Activated T-cell treated with anti-CD3 and anti-CD28 coated beads, Interleukin-2, amount 50 U/mL, for 4 hours (primary cell): Measurements from ENCODE around the gene MRPS2. TPM values are rescaled to one million over a fixed set of nuclear protein-coding genes. Genes with fewer than 3 reads are reported as not detected.
A peak's percentile ranks its signal among the peaks of the same experiment; 100 is the strongest.

Source experiments
- ATAC-seq, 2 donors: fragments of 200-7000 bp; cut with Tn5 transposase; one replicate each; pipeline ENCODE4 v1.10.0; 2021
- DNase-seq: peaks from one replicate; pipeline ENCODE4 v3.0.0-alpha.2; 2020
- H3K27me3 Mint-ChIP-seq: one replicate; pipeline ENCODE4 v1.8.0; 2021; ENCODE audit warnings: low read depth, mixed read lengths
- H3K36me3 Mint-ChIP-seq: one replicate; pipeline ENCODE4 v1.8.0; 2022; ENCODE audit warnings: mixed read lengths; ENCODE audit not compliant: insufficient read depth
- H3K4me1 Mint-ChIP-seq: one replicate; pipeline ENCODE4 v1.8.0; 2021; ENCODE audit warnings: low read depth, mixed read lengths
- H3K4me3 Mint-ChIP-seq: one replicate; pipeline ENCODE4 v1.8.0; 2021; ENCODE audit warnings: mild to moderate bottlenecking, moderate library complexity, mixed read lengths
- H3K9me3 Mint-ChIP-seq: one replicate; pipeline ENCODE4 v1.8.0; 2021; ENCODE audit warnings: mixed read lengths
- total RNA-seq, 3 donors: library from RNA; stranded (reverse); gene quantifications; one replicate each; pipeline ENCODE4 v1.2.1, GENCODE V29; 2021

The MRPS2 gene
- total RNA-seq, 3 donors from 2014 or later, result 85.3 to 110 (median 85.7) TPM

DNA sequence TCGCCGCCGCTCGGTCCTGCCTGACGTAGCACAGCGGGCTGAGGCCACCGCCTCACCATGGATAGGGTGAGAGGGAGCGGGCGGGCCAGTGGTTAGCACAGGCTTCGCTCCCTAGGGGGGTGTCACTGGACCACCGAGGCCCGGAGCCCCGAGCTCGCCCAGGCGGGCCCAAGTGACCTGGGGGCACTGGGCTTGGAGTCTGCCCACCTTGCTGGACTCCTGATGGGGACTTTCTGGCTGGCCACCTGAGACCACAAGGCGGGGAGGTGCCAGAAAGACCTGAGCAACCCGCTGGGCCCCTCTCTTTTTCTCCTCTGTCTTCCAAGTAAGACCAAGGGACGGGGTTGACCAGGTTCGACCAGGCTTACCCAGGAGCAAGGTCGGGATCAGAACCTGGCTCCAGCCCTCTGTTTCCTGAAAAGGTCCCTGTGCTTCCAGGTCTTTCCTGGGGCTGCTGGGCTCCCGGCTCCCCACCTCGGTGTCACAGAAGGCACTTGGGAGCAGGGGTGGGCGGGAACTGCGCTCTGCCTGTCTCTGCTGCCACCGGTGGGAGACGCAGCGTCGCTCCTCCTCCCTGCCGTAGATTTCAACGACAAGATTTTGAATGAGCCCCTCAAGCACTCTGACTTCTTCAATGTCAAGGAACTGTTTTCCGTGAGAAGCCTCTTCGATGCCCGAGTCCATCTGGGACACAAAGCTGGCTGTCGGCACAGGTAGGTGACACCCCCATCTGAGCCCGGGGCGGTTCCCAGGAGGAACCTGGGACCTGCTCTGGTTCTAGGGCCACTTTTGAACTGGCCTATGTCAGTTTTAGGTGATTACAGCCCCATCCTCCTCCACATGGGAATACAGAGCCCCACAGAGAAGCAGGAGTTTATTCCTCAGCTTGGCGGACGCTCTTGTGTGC is 1.0 kb downstream of the MRPS2 start:
- H3K9me3 Mint-ChIP-seq, result no peaks in the 10 kb centered on the region

DNA sequence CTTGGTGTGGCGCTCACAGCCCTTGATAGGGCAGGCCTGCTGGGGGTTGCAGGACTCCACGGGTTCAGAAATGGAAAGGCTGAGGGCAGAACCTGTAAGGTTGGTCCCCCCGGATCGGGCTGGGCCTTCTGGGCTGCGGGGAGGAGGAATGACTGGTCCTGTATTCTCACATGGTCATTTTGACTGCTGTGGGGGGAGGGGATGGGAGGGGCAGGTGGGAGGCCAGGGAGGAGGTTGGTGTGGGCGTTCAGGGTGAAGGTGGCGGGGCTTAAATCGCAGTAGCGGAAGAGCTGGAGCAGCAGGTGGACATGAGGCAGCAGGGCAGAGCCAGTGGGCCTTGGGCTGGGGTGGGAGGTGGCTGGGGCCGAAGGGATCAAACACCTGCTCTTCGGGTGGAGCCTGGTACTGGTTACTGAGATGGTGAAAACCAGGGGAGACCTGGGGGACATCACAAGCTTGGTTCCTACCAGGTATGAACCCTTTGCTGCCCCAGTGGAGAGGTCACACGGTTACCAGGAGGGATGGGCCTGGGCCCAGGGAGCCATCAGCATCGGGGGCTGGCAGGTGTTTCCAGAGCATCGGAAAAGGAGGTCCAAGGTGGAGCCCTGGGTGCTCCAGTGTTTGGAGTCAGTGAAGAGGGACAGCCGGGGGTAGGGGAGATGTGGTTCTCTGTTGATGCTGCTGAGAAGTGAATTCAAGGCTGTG is 1.8 kb downstream of the MRPS2 start:
- DNase-seq (no peak), ATAC-seq (no peak)
- peak overlapping the region; percentile 91 for H3K4me3 Mint-ChIP-seq
- peaks cover 17% of the 10 kb centered on the region for H3K36me3 Mint-ChIP-seq
- H3K4me1 Mint-ChIP-seq, result peaks cover 17% of the 10 kb centered on the region
- peaks cover 4% of the 10 kb centered on the region for H3K27me3 Mint-ChIP-seq
- H3K9me3 Mint-ChIP-seq, result no peaks in the 10 kb centered on the region

More for the DNA sequence above, 1.0 kb downstream of the MRPS2 start:
- peaks cover 4% of the 10 kb centered on the region for H3K27me3 Mint-ChIP-seq
- H3K4me3 Mint-ChIP-seq, result peak overlapping the region; percentile 91
- H3K4me1 Mint-ChIP-seq, result peaks cover 17% of the 10 kb centered on the region
- ATAC-seq (no peak), DNase-seq (no peak)
- H3K36me3 Mint-ChIP-seq, result peaks cover 17% of the 10 kb centered on the region

DNA sequence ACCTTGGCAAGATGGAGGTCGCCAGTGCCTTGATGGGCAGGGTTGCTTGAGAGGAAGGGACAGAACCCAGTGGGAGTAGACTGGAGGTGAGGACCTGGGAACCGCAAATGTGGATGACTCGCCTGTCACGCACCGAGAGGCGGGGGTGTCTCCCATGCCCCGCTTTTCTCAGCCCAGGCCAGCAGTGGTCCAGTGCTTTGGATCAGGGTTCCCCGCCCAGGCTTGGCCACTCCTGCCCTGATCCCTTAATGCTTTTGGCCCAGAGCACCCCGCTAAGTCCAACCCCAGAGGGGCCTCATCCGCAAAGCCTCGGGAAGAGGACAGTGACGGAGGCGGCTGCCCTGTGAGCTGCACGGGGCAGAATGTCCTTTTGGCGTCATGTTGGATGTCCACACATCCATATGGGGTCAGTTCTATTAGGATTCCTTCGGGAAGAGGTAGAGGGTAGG is 2.4 kb downstream of the MRPS2 start:
- ATAC-seq, result no peak
- Mint-ChIP-seq H3K36me3 (peaks cover 17% of the 10 kb centered on the region), H3K9me3 (no peaks in the 10 kb centered on the region), H3K4me1 (peaks cover 17% of the 10 kb centered on the region), H3K27me3 (peaks cover 4% of the 10 kb centered on the region), H3K4me3 (peak overlapping the region; percentile 91)
- DNase-seq, result no peak

DNA sequence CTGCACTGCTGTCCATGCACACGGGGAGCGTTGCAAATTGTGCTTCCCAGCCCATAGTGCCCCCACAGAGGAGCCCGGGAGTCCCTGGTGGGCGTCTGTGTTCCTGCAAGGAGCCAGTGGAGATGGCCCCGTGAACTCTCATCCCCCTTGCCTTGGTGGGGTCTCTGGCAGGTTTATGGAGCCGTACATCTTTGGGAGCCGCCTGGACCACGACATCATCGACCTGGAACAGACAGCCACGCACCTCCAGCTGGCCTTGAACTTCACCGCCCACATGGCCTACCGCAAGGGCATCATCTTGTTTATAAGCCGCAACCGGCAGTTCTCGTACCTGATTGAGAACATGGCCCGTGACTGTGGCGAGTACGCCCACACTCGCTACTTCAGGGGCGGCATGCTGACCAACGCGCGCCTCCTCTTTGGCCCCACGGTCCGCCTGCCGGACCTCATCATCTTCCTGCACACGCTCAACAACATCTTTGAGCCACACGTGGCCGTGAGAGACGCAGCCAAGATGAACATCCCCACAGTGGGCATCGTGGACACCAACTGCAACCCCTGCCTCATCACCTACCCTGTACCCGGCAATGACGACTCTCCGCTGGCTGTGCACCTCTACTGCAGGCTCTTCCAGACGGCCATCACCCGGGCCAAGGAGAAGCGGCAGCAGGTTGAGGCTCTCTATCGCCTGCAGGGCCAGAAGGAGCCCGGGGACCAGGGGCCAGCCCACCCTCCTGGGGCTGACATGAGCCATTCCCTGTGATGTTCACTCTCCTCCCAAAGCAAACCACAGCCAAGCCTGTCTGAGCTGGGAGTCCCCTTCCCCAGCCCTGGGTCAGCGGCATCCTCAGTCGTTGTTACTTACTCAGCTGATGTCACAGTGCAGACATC is 3.1 kb downstream of the MRPS2 start:
- DNase-seq (no peak), ATAC-seq (no peak)
- peaks cover 17% of the 10 kb centered on the region for H3K4me1 Mint-ChIP-seq
- peaks cover under 1% of the 10 kb centered on the region for H3K9me3 Mint-ChIP-seq
- peaks cover 17% of the 10 kb centered on the region for H3K36me3 Mint-ChIP-seq
- no peaks in the 10 kb centered on the region for H3K27me3 Mint-ChIP-seq
- H3K4me3 Mint-ChIP-seq, result peak overlapping the region; percentile 53

DNA sequence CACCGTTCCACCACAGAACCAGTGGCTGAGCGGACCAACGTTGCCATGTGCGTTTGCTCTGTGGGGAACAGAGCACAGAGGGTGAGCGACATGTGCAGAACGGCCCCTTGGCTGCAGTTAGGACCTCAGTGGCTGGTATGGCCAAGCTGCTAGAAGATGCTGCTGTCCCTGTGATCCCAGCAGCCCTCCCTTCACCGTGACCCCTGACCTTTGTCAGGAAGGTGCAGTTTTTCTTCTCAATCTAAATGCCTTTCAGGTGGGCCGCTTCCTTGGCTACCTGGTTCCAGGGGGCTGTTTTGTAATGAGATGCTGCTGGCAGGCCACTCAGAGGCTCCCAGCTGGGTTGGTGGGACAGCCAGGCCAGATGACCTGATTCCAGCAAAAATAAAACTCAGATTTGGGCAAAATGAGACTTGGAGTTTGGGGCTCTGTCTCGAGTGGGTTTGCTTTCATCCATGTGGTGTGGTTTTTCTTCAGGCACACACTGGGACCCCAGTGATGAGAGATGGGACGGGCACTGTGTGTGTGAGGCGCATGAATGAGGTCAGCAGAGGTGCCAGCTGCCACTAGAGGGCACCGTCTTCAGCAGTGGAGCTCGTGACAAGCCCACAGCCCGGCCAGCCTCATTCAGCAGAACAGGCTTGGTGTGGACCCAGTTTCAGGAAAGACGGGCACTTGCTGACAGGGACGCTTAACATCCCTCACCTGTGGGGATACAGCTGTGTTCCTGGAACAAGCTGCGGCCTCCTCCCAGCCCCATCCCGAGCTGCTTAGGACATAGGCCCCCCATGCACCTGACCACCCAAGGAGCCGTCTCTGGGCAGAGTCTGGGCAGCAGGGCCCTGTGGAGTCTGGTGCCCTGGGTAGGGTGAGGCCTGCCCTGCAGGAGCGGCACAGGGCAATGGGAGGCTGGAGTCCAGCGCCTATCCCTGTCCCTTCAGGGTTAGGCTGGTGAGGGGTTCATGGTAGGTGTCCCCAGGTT is 4.1 kb downstream of the MRPS2 start:
- Mint-ChIP-seq H3K36me3 (peaks cover 17% of the 10 kb centered on the region), H3K9me3 (peaks cover 10% of the 10 kb centered on the region), H3K27me3 (no peaks in the 10 kb centered on the region), H3K4me3 (no peak overlapping the region), H3K4me1 (peaks cover 17% of the 10 kb centered on the region)
- peak; percentile 42 for DNase-seq
- ATAC-seq, result peak; percentile 20 to 29

GRCh38 chr9:135505406-135506187 is 5.1 kb downstream of the MRPS2 start:
- peaks cover 17% of the 10 kb centered on the region for H3K36me3 Mint-ChIP-seq
- no peak for ATAC-seq
- DNase-seq, result no peak
- no peaks in the 10 kb centered on the region for H3K27me3 Mint-ChIP-seq
- no peak overlapping the region for H3K4me3 Mint-ChIP-seq
- H3K9me3 Mint-ChIP-seq, result peaks cover 11% of the 10 kb centered on the region
- H3K4me1 Mint-ChIP-seq, result peaks cover 17% of the 10 kb centered on the region

DNA sequence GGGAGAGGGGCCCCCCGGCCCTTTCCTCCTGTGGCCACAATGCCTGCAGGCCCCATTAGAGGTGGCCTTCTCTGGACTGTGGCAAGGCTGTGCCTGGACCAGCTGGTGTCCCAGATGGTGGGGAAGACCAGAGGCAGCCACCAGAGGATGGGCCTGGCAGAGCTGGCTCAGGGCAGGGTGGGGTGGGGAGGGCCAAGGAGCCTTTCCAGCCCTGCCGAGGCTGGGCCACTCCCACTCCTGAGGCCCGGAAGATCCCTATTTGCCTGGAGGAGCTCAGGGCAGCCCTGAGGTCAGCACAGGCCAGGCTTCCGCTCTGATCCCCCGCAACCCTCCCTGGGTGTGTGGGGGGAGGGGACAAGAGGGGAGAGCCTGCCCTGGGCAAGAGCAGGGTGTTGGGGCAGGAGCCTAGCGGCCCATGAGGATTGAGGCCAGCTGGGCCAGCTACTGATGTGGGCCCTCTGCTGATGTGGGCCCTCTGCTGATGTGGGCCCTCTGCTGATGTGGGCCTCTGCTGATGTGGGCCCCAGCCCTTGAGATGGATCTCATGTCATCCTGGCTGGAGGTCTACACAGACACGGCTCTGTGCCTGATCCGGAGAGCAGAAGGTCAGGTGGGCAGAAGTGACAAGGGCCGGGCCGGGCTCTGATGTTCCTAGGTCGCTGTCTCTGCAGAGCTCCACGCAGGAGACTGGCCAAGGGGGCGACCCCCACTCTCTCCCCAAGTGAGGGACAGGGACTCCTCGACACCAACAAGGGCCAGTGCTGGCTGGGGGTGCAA is 6.0 kb downstream of the MRPS2 start:
- Mint-ChIP-seq H3K4me3 (no peak overlapping the region), H3K9me3 (peaks cover 11% of the 10 kb centered on the region), H3K27me3 (no peaks in the 10 kb centered on the region), H3K4me1 (peaks cover 16% of the 10 kb centered on the region), H3K36me3 (peaks cover 17% of the 10 kb centered on the region)
- ATAC-seq (no peak), DNase-seq (no peak)

GRCh38 chr9:135507104-135508035 is 6.9 kb downstream of the MRPS2 start:
- Mint-ChIP-seq H3K4me1 (peaks cover 8% of the 10 kb centered on the region), H3K4me3 (no peak overlapping the region), H3K9me3 (peaks cover 11% of the 10 kb centered on the region), H3K27me3 (no peaks in the 10 kb centered on the region), H3K36me3 (peaks cover 17% of the 10 kb centered on the region)
- no peak for DNase-seq
- no peak for ATAC-seq

- Mint-ChIP-seq H3K4me1 (peaks cover 4% of the 10 kb centered on the region), H3K4me3 (no peak overlapping the region), H3K27me3 (no peaks in the 10 kb centered on the region), H3K9me3 (peaks cover 11% of the 10 kb centered on the region), H3K36me3 (peaks cover 13% of the 10 kb centered on the region)
- DNase-seq, result no peak
- no peak for ATAC-seq
Measured at GRCh38 chr9:135508211-135508820, 7.8 kb downstream of the MRPS2 start.

DNA sequence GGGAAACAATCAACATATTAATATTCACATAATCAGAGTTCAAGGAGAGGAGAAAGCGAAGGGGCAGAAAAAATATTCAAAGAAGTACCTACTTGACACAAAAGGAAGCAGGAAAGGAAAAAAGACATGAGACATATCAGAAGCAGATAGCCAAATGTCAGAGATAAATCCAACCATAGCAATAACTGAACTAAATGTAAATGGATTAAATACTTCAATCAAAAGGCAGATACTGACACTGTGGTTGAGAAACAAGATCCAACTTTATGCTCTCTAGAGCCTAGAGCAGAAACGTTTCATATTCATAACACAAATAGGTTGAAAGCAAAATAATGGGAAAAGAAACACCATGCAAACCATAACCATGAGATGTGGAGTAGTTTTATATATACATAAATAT is 9.0 kb downstream of the MRPS2 start:
- ATAC-seq, result no peak
- no peaks in the 10 kb centered on the region for H3K27me3 Mint-ChIP-seq
- peaks cover 2% of the 10 kb centered on the region for H3K4me1 Mint-ChIP-seq
- H3K4me3 Mint-ChIP-seq, result no peak overlapping the region
- DNase-seq, result no peak
- H3K9me3 Mint-ChIP-seq, result peaks cover 11% of the 10 kb centered on the region
- peaks cover 4% of the 10 kb centered on the region for H3K36me3 Mint-ChIP-seq

DNA sequence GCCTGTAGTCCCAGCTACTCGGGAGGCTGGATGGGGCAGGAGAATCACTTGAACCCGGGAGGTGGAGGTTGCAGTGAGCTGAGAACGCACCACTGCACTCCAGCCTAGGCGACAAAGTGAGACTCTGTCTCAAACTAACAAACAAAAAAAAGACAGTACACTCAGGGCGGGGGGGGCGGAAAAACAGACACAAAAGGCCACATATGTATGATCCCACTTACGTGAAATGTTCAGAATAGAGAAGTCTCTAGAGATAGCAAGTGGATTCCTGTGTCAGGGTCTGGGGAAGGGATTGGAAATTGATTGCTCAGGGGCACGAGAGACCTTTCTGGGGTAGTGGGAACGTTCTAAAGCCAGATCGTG is 11.7 kb downstream of the MRPS2 start:
- Mint-ChIP-seq H3K4me3 (no peak overlapping the region), H3K36me3 (no peaks in the 10 kb centered on the region), H3K27me3 (no peaks in the 10 kb centered on the region)

More for the DNA sequence above, 11.7 kb downstream of the MRPS2 start:
- Mint-ChIP-seq H3K4me1 (no peaks in the 10 kb centered on the region), H3K9me3 (peaks cover 11% of the 10 kb centered on the region)
- ATAC-seq (no peak), DNase-seq (no peak)
